Gastrocnemius medialis (tissue), 4 donors: Measurements from ENCODE around the gene COA1.

Experiments
- CTCF ChIP-seq, 5 experiments: fragments of 450-650 bp in 3 of 5; fragments of 200-600 bp in 2 of 5; sonication (generic) in 2 of 5; IDR thresholded peaks in 4 of 5; conservative IDR thresholded peaks in 1 of 5; 1 replicate in 4 of 5; 2 replicates in 1 of 5; pipeline ENCODE4 v1.5.1; 2016 to 2019; ENCODE audit warnings: antibody characterized with exemption in 5 of 5, mild to moderate bottlenecking in 3 of 5, moderate library complexity in 3 of 5
- POLR2A ChIP-seq, 2 donors: fragments of 450-650 bp; IDR thresholded peaks; one replicate each; pipeline ENCODE4 v1.6.1; 2017; ENCODE audit warnings: antibody characterized with exemption in 2 of 2, mild to moderate bottlenecking in 2 of 2, moderate library complexity in 2 of 2

GRCh38 chr7:43761938-43762692 is 32.8 kb upstream of the COA1 start:
- TF ChIP-seq POLR2A (IDR thresholded peaks at IDR 0.05) (no peak), CTCF (IDR thresholded peaks at IDR 0.05 in 4 of 5, conservative IDR thresholded peaks at IDR 0.05 in 1 of 5) (no peak)
